ENCODE results near the gene MIPEP.

DNA sequence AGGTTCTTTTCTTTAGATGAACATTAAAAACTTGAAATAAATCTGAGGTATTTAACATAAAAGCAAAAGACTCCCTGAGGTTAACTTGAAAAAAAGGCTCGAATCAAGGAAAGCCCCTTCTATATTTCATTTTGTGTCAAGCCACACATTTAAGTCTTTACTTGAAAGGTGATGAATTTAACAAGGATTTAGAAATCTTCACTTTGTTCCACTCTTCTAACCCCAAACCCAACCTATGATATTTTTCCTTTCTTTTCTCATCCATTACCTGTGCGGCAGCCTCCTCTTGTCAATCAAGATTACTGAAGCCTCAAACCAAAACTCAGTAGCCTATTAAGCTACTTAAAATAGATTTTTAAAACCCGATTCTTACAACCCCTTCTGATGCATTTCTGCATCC is 33.8 kb downstream of the MIPEP start:
- TF ChIP-seq, protein P1, sequence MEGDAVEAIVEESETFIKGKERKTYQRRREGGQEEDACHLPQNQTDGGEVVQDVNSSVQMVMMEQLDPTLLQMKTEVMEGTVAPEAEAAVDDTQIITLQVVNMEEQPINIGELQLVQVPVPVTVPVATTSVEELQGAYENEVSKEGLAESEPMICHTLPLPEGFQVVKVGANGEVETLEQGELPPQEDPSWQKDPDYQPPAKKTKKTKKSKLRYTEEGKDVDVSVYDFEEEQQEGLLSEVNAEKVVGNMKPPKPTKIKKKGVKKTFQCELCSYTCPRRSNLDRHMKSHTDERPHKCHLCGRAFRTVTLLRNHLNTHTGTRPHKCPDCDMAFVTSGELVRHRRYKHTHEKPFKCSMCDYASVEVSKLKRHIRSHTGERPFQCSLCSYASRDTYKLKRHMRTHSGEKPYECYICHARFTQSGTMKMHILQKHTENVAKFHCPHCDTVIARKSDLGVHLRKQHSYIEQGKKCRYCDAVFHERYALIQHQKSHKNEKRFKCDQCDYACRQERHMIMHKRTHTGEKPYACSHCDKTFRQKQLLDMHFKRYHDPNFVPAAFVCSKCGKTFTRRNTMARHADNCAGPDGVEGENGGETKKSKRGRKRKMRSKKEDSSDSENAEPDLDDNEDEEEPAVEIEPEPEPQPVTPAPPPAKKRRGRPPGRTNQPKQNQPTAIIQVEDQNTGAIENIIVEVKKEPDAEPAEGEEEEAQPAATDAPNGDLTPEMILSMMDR (IDR thresholded peaks at IDR 0.05): no peak
- TF ChIP-seq POLR2A (IDR thresholded peaks at IDR 0.05): no peak

Data from esophagus squamous epithelium (tissue), 4 donors.